IMR-90 (cell line): Measurements from ENCODE around the gene RAP2C. TPM values are rescaled to one million over a fixed set of nuclear protein-coding genes. Genes with fewer than 3 reads are reported as not detected.

Experiments
- ATAC-seq: fragments of 200-7000 bp; cut with Tn5 transposase; 2 replicates; pipeline ENCODE4 v1.9.1; 2020; ENCODE audit warnings: low read depth, mild to moderate bottlenecking, moderate library complexity
- BruUV-seq: library from RNA; stranded (reverse); fragments of 400-500 nt; replicated peaks from 2 replicates; lab custom pipeline; 2021; lab: Mats Ljungman, UMichigan
- CTCF ChIA-PET: fragments of 300-600 bp; formaldehyde crosslinking; extraction: SDS; loops from one replicate; lab custom pipeline; 2021; ENCODE audit warnings: antibody characterized with exemption; lab: Yijun Ruan, JAX
- POLR2A ChIA-PET: fragments of 300-600 bp; sonication (Branson Sonifier 250); formaldehyde crosslinking; loops from one replicate; lab custom pipeline; 2022; ENCODE audit warnings: antibody characterized with exemption; ENCODE audit not compliant: unreplicated experiment; lab: Charles Lee
- DNase-seq: peaks from one replicate; pipeline ENCODE4 v3.0.0; 2013
- H2AFZ ChIP-seq: replicated peaks from 2 replicates; pipeline ENCODE3; 2013; ENCODE audit warnings: low read length, mild to moderate bottlenecking; ENCODE audit not compliant: poor library complexity
- H2AK5ac ChIP-seq: 2 replicates; pipeline ENCODE4 v1.6.1; 2013; ENCODE audit warnings: low read depth, low read length, inconsistent platforms
- H2AK9ac ChIP-seq: replicated peaks from 2 replicates; pipeline ENCODE3; 2013; ENCODE audit warnings: mild to moderate bottlenecking, low read depth, low read length, moderate library complexity; ENCODE audit not compliant: poor library complexity
- H2BK120ac ChIP-seq: 2 replicates; pipeline ENCODE4 v1.6.1; 2013; ENCODE audit warnings: low read depth, low read length, inconsistent platforms
- H2BK15ac ChIP-seq: 3 replicates; pipeline ENCODE4 v1.6.1; 2013; ENCODE audit warnings: low read depth, low read length, inconsistent platforms
- H2BK20ac ChIP-seq: 2 replicates; pipeline ENCODE4 v1.6.1; 2013; ENCODE audit warnings: low read depth, mild to moderate bottlenecking, inconsistent platforms, low read length, moderate library complexity
- H2BK5ac ChIP-seq: 2 replicates; pipeline ENCODE4 v1.6.1; 2013; ENCODE audit warnings: mild to moderate bottlenecking, low read depth, low read length, inconsistent platforms; ENCODE audit not compliant: poor library complexity, severe bottlenecking
- H3K14ac ChIP-seq: replicated peaks from 2 replicates; pipeline ENCODE4 v1.6.1; 2013; ENCODE audit warnings: low read depth, low read length, inconsistent platforms
- H3K18ac ChIP-seq: 2 replicates; pipeline ENCODE4 v1.6.1; 2013; ENCODE audit warnings: low read depth, low read length, control low read depth
- H3K23ac ChIP-seq: 2 replicates; pipeline ENCODE4 v1.6.1; 2013; ENCODE audit warnings: low read depth, low read length, inconsistent platforms
- H3K27ac ChIP-seq: 2 replicates; pipeline ENCODE4 v1.5.1; 2013; ENCODE audit warnings: mild to moderate bottlenecking, control low read depth, low read length; ENCODE audit not compliant: insufficient read depth
- H3K27me3 ChIP-seq: 2 replicates; pipeline ENCODE4 v1.6.1; 2013; ENCODE audit warnings: low read length; ENCODE audit not compliant: control insufficient read depth, insufficient read depth
- H3K36me3 ChIP-seq: 2 replicates; pipeline ENCODE4 v1.6.1; 2013; ENCODE audit warnings: low read length, mixed read lengths; ENCODE audit not compliant: control insufficient read depth, insufficient read depth
- H3K4ac ChIP-seq: 2 replicates; pipeline ENCODE4 v1.6.1; 2013; ENCODE audit warnings: low read depth, low read length, inconsistent platforms
- H3K4me1 ChIP-seq: 2 replicates; pipeline ENCODE4 v1.6.1; 2013; ENCODE audit warnings: low read length, mixed read lengths; ENCODE audit not compliant: control insufficient read depth, insufficient read depth
- H3K4me2 ChIP-seq: 2 replicates; pipeline ENCODE4 v1.6.1; 2013; ENCODE audit warnings: low read depth, mild to moderate bottlenecking, control low read depth, low read length, moderate library complexity
- H3K4me3 ChIP-seq: 2 replicates; pipeline ENCODE4 v1.5.1; 2013; ENCODE audit warnings: low read depth, mild to moderate bottlenecking, control low read depth, low read length, moderate library complexity; ENCODE audit not compliant: insufficient read depth
- H3K56ac ChIP-seq: 2 replicates; pipeline ENCODE4 v1.6.1; 2013; ENCODE audit warnings: low read length, inconsistent platforms; ENCODE audit not compliant: insufficient read depth; ENCODE audit errors: extremely low read depth
- H3K79me1 ChIP-seq, 2 experiments: 2 replicates each; pipeline ENCODE4 v1.6.1; 2013; ENCODE audit warnings: low read length in 2 of 2, inconsistent platforms in 1 of 2, low read depth in 1 of 2
- H3K9ac ChIP-seq: 2 replicates; pipeline ENCODE4 v1.6.1; 2013; ENCODE audit warnings: low read depth, low read length, control low read depth
- H3K9me1 ChIP-seq: 2 replicates; pipeline ENCODE4 v1.6.1; 2013; ENCODE audit warnings: low read length, inconsistent platforms; ENCODE audit not compliant: insufficient read depth
- H3K9me3 ChIP-seq: 2 replicates; pipeline ENCODE4 v1.6.1; 2013; ENCODE audit warnings: low read length; ENCODE audit not compliant: control insufficient read depth, insufficient read depth
- H4K20me1 ChIP-seq: 2 replicates; pipeline ENCODE4 v1.6.1; 2013; ENCODE audit warnings: low read length, inconsistent platforms; ENCODE audit not compliant: insufficient read depth
- H4K5ac ChIP-seq: 2 replicates; pipeline ENCODE4 v1.6.1; 2013; ENCODE audit warnings: mild to moderate bottlenecking, low read depth, low read length, control low read depth
- H4K8ac ChIP-seq, 2 experiments: 2 replicates each; pipeline ENCODE4 v1.6.1; 2013; ENCODE audit warnings: low read depth in 2 of 2, low read length in 2 of 2, control low read depth in 1 of 2, inconsistent platforms in 1 of 2
- H4K91ac ChIP-seq: 2 replicates; pipeline ENCODE4 v1.6.1; 2013; ENCODE audit warnings: low read depth, low read length, inconsistent platforms; ENCODE audit not compliant: insufficient read depth
- BHLHE40 ChIP-seq: fragments of 150-350 bp; IDR thresholded peaks from 2 replicates; pipeline ENCODE4 v1.6.1; 2016; ENCODE audit warnings: mild to moderate bottlenecking, low read depth, low read length
- CEBPB ChIP-seq: IDR thresholded peaks from 2 replicates; pipeline ENCODE4 v1.6.1; 2012; ENCODE audit warnings: low read depth, low read length, improper control_type of control experiment
- CHD1 ChIP-seq: IDR thresholded peaks from 2 replicates; pipeline ENCODE4 v1.6.1; 2012; ENCODE audit warnings: low read depth, low read length, improper control_type of control experiment
- FOS ChIP-seq: fragments of 150-350 bp; IDR thresholded peaks from 2 replicates; pipeline ENCODE4 v1.6.1; 2016; ENCODE audit warnings: low read depth, low read length
- MAFK ChIP-seq: IDR thresholded peaks from 2 replicates; pipeline ENCODE4 v1.6.1; 2012; ENCODE audit warnings: low read depth, low read length, improper control_type of control experiment
- MAZ ChIP-seq: IDR thresholded peaks from 2 replicates; pipeline ENCODE4 v1.6.1; 2012; ENCODE audit warnings: low read depth, mild to moderate bottlenecking, low read length, improper control_type of control experiment, moderate library complexity, borderline replicate concordance
- MXI1 ChIP-seq: IDR thresholded peaks from 2 replicates; pipeline ENCODE4 v1.6.1; 2012; ENCODE audit warnings: low read depth, mild to moderate bottlenecking, low read length, moderate library complexity, borderline replicate concordance
- NFE2L2 ChIP-seq: fragments of 150-350 bp; IDR thresholded peaks from 2 replicates; pipeline ENCODE4 v1.6.1; 2016; ENCODE audit warnings: low read depth, mild to moderate bottlenecking, low read length
- POLR2A ChIP-seq: IDR thresholded peaks from 2 replicates; pipeline ENCODE4 v1.6.1; 2012; ENCODE audit warnings: mild to moderate bottlenecking, low read depth, low read length
- RAD21 ChIP-seq: IDR thresholded peaks from 2 replicates; pipeline ENCODE4 v1.6.1; 2012; ENCODE audit warnings: low read length, improper control_type of control experiment
- RCOR1 ChIP-seq: IDR thresholded peaks from 2 replicates; pipeline ENCODE4 v1.6.1; 2012; ENCODE audit warnings: mild to moderate bottlenecking, low read length, improper control_type of control experiment; ENCODE audit not compliant: insufficient replicate concordance
- RFX5 ChIP-seq: IDR thresholded peaks from 2 replicates; pipeline ENCODE4 v1.8.0; 2012; ENCODE audit warnings: low read depth, mild to moderate bottlenecking, low read length, moderate library complexity
- SMC3 ChIP-seq: fragments of 150-350 bp; IDR thresholded peaks from 2 replicates; pipeline ENCODE4 v1.6.1; 2016; ENCODE audit warnings: low read depth, mild to moderate bottlenecking, antibody characterized with exemption, low read length, moderate library complexity
- WGBS, 2 experiments: methylation state at CpG; one replicate each; pipeline versions ENCODE4 v1.1.5 to v1.1.7; 2013; ENCODE audit warnings: missing lambda C conversion rate in 2 of 2; ENCODE audit not compliant: insufficient read length in 1 of 2; ENCODE audit errors: extremely low coverage in 2 of 2; 5-methylcytosine and 5-hydroxymethylcytosine counted together
- dilution Hi-C: fragments of 300-500 bp; cut with HindIII; formaldehyde crosslinking; loops from one replicate; pipeline ENCODE4 v1.14.3; 2018; ENCODE audit warnings: low sequenced_read_pairs; ENCODE audit not compliant: unreplicated experiment
- in situ Hi-C: fragments of 300-500 bp; cut with MboI; formaldehyde crosslinking; loops from 3 replicates; pipeline ENCODE4 v1.14.3; 2019; ENCODE audit warnings: low sequenced_read_pairs, inconsistent platforms, mixed read lengths
- intact Hi-C: fragments of 100-400 bp; cut with micrococcal nuclease; formaldehyde crosslinking; loops from 2 replicates; pipeline ENCODE4 v1.10.0; 2022
- polyA plus RNA-seq, 3 experiments: library from polyadenylated mRNA; depleted of rRNA; stranded (reverse); fragments of >200 nt; gene quantifications; 2 replicates each; pipeline ENCODE4 v1.2.3, GENCODE V29; 2012; ENCODE audit warnings: low replicate concordance in 1 of 3
- total RNA-seq: library from RNA; depleted of rRNA; stranded (reverse); fragments of >200 nt; gene quantifications from 2 replicates; pipeline ENCODE4 v1.2.3, GENCODE V29; 2012
- TF ChIP-seq, protein P1 (sequence below): fragments of 150-350 bp; IDR thresholded peaks from 2 replicates; pipeline ENCODE4 v1.6.1; 2017; ENCODE audit warnings: mild to moderate bottlenecking, antibody characterized with exemption, low read length, low read depth
- TF ChIP-seq, protein P2 (sequence below): conservative IDR thresholded peaks from 2 replicates; pipeline ENCODE4 v1.5.1; 2012; ENCODE audit warnings: mild to moderate bottlenecking, low read depth, low read length, improper control_type of control experiment
- TF ChIP-seq, protein P3 (sequence below): fragments of 150-350 bp; IDR thresholded peaks from 2 replicates; pipeline ENCODE4 v1.6.1; 2016; ENCODE audit warnings: low read depth, mild to moderate bottlenecking, low read length, moderate library complexity, borderline replicate concordance

RAP2C gene
- total and polyA plus RNA-seq, 2 of the 4 experiments (the other 2 are of a cell fraction) = 7.6 to 24.9 TPM

DNA sequence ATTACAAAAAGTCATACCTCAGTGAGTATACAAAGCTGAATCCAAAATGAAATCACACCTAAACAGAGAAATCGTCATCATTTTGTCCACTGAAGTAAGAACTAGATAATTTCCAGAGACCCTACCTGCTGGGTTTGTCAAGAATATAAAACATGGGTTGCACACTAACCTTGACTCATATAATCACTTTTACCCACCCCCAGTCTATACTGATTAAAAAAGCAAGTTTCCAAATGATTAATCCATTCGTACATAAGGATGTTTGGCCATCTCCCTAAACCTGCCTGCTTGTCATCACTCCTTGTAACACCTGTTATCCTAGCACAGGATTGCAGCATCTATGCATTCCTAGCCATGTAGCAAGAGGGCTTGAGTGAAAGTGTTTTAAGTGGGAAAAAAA is 4.7 kb downstream of the RAP2C start:
- Histone ChIP-seq H3K27ac (no peak overlapping the region), H2AK9ac (no peak overlapping the region), H3K79me1 (peaks cover 0 to 18% of the 10 kb centered on the region in 2 experiments; a peak in 2 of 4 replicates), H2AK5ac (no peak overlapping the region), H3K27me3 (0 out of 2 replicates have a peak, but pooled peaks cover 2% of the 10 kb centered on the region), H3K9me3 (no peaks in the 10 kb centered on the region), H2BK20ac (no peak overlapping the region), H2BK120ac (no peak overlapping the region), H4K91ac (no peak overlapping the region), H3K4me1 (peaks cover 3% of the 10 kb centered on the region; the same call in 1 of the 2 replicates), H3K4me3 (no peak overlapping the region), H4K8ac (no peak overlapping the region), H4K5ac (no peak overlapping the region), H2BK5ac (no peak overlapping the region), H2AFZ (no peak overlapping the region), H3K56ac (no peak overlapping the region), H3K9me1 (no peaks in the 10 kb centered on the region), H3K18ac (no peak overlapping the region), H3K4ac (no peak overlapping the region), H3K4me2 (no peak overlapping the region), H2BK15ac (no peak overlapping the region), H3K9ac (no peak overlapping the region), H4K20me1 (no peaks in the 10 kb centered on the region; the same call in 1 of the 2 replicates), H3K23ac (no peak overlapping the region), H3K14ac (no peak overlapping the region), H3K36me3 (peaks cover 9% of the 10 kb centered on the region)
- dilution Hi-C loops (no loop called here), in situ Hi-C loops (no loop called here), intact Hi-C loops (no loop called here)
- no CpG with 5 or more reads among the region's 2 CpGs for WGBS, 2 experiments
- no peak for DNase-seq
- TF ChIP-seq MAFK (no peak), FOS (no peak), RCOR1 (no peak), CEBPB (no peak), RFX5 (no peak), MXI1 (no peak), NFE2L2 (no peak), RAD21 (no peak), MAZ (no peak), CHD1 (no peak), SMC3 (no peak), POLR2A (no peak), BHLHE40 (no peak)
- TF ChIP-seq, protein P1, sequence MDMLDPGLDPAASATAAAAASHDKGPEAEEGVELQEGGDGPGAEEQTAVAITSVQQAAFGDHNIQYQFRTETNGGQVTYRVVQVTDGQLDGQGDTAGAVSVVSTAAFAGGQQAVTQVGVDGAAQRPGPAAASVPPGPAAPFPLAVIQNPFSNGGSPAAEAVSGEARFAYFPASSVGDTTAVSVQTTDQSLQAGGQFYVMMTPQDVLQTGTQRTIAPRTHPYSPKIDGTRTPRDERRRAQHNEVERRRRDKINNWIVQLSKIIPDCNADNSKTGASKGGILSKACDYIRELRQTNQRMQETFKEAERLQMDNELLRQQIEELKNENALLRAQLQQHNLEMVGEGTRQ = no peak
- TF ChIP-seq, protein P2, sequence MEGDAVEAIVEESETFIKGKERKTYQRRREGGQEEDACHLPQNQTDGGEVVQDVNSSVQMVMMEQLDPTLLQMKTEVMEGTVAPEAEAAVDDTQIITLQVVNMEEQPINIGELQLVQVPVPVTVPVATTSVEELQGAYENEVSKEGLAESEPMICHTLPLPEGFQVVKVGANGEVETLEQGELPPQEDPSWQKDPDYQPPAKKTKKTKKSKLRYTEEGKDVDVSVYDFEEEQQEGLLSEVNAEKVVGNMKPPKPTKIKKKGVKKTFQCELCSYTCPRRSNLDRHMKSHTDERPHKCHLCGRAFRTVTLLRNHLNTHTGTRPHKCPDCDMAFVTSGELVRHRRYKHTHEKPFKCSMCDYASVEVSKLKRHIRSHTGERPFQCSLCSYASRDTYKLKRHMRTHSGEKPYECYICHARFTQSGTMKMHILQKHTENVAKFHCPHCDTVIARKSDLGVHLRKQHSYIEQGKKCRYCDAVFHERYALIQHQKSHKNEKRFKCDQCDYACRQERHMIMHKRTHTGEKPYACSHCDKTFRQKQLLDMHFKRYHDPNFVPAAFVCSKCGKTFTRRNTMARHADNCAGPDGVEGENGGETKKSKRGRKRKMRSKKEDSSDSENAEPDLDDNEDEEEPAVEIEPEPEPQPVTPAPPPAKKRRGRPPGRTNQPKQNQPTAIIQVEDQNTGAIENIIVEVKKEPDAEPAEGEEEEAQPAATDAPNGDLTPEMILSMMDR = no peak
- TF ChIP-seq, protein P3, sequence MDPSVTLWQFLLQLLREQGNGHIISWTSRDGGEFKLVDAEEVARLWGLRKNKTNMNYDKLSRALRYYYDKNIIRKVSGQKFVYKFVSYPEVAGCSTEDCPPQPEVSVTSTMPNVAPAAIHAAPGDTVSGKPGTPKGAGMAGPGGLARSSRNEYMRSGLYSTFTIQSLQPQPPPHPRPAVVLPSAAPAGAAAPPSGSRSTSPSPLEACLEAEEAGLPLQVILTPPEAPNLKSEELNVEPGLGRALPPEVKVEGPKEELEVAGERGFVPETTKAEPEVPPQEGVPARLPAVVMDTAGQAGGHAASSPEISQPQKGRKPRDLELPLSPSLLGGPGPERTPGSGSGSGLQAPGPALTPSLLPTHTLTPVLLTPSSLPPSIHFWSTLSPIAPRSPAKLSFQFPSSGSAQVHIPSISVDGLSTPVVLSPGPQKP = no peak
- ChIA-PET CTCF (no interaction called here), POLR2A (no interaction called here)
- BruUV-seq = no TSS peak
- ATAC-seq = no peak
